HepG2 (cell line): ENCODE data around the gene IGFALS. TPM values are rescaled to one million over a fixed set of nuclear protein-coding genes. Genes with fewer than 3 reads are reported as not detected.
A peak's percentile ranks its signal among the peaks of the same experiment; 100 is the strongest.

ENCODE experiments used
- ATAC-seq: fragments of 200-7000 bp; cut with Tn5 transposase; 3 replicates; pipeline ENCODE4 v1.9.1; 2020; ENCODE audit warnings: mild to moderate bottlenecking, moderate library complexity
- BruUV-seq: library from RNA; stranded (reverse); fragments of 400-500 nt; replicated peaks from 2 replicates; lab custom pipeline; 2021; lab: Mats Ljungman, UMichigan
- CTCF ChIA-PET: fragments of 300-600 bp; formaldehyde crosslinking; extraction: SDS; loops from one replicate; lab custom pipeline; 2021; ENCODE audit warnings: low total read pairs, inconsistent platforms, low intra/inter-chr PET ratio; lab: Yijun Ruan, JAX
- POLR2A ChIA-PET: fragments of 350-600 bp; sonication (Branson Sonifier 250); formaldehyde crosslinking; loops from one replicate; lab custom pipeline; 2020; ENCODE audit warnings: antibody characterized with exemption, inconsistent platforms; lab: Yijun Ruan, JAX
- DNase-seq: peaks from one replicate; pipeline ENCODE4 v3.0.0-alpha.2; 2015; ENCODE audit warnings: low spot score
- FAIRE-seq: peaks from 3 replicates; lab custom pipeline; 2011; peaks lifted over from hg19 to GRCh38; lab: Jason Lieb, UNC
- H2AFZ ChIP-seq: one replicate; pipeline ENCODE4 v1.6.1; 2011; ENCODE audit warnings: low read length, inconsistent platforms
- H3K27ac ChIP-seq: fragments of 300-600 bp; 3 replicates; pipeline ENCODE4 v1.8.0; 2011; ENCODE audit warnings: mixed run types, mild to moderate bottlenecking, mixed read lengths, low read length, inconsistent platforms; ENCODE audit not compliant: insufficient read depth; ENCODE audit errors: extremely low read length
- H3K27me3 ChIP-seq, 2 experiments: fragments of 200-600 bp in 1 of 2; 2 replicates in 1 of 2; 3 replicates in 1 of 2; pipeline versions ENCODE4 v1.6.0 to v1.8.0; 2011; ENCODE audit warnings: low read length in 2 of 2, mild to moderate bottlenecking in 2 of 2, moderate library complexity in 2 of 2, inconsistent platforms in 1 of 2; ENCODE audit not compliant: insufficient read depth in 2 of 2, control insufficient read depth in 1 of 2
- H3K36me3 ChIP-seq, 2 experiments: fragments of 200-600 bp in 1 of 2; replicated peaks in 1 of 2; 2 replicates in 1 of 2; 3 replicates in 1 of 2; pipeline versions ENCODE4 v1.5.1 to v1.8.0; 2011; ENCODE audit warnings: low read length in 2 of 2, inconsistent platforms in 1 of 2; ENCODE audit not compliant: insufficient read depth in 2 of 2, control insufficient read depth in 1 of 2
- H3K4me1 ChIP-seq: 2 replicates; pipeline ENCODE4 v1.5.1; 2012; ENCODE audit warnings: low read length, inconsistent platforms; ENCODE audit not compliant: insufficient read depth
- H3K4me2 ChIP-seq: 2 replicates; pipeline ENCODE4 v1.6.0; 2011; ENCODE audit warnings: low read depth, low read length, inconsistent platforms
- H3K4me3 ChIP-seq, 3 experiments: fragments of 200-600 bp in 1 of 3; sonication (generic), shearing (Covaris generic) in 1 of 3; replicated peaks in 1 of 3; 2 replicates each; pipeline ENCODE4 v1.5.1; 2011 to 2016; ENCODE audit warnings: low read length in 3 of 3, inconsistent platforms in 2 of 3, low read depth in 2 of 3, mild to moderate bottlenecking in 2 of 3, control low read depth in 1 of 3, mixed read lengths in 1 of 3; ENCODE audit not compliant: insufficient read depth in 1 of 3
- H3K79me2 ChIP-seq: one replicate; pipeline ENCODE4 v1.6.1; 2011; ENCODE audit warnings: low read length, inconsistent platforms; ENCODE audit not compliant: insufficient read depth
- H3K9ac ChIP-seq: 2 replicates; pipeline ENCODE4 v1.6.0; 2011; ENCODE audit warnings: mild to moderate bottlenecking, low read depth, low read length, inconsistent platforms; ENCODE audit not compliant: insufficient read depth
- H3K9me3 ChIP-seq: 2 replicates; pipeline ENCODE4 v1.5.1; 2012; ENCODE audit warnings: mild to moderate bottlenecking, low read length
- H4K20me1 ChIP-seq: 2 replicates; pipeline ENCODE4 v1.6.0; 2011; ENCODE audit warnings: inconsistent platforms, mild to moderate bottlenecking, low read length, moderate library complexity; ENCODE audit not compliant: insufficient read depth
- GLI4 ChIP-seq: sonication (generic); formaldehyde crosslinking; IDR thresholded peaks from 2 replicates; pipeline ENCODE4 v1.5.1; 2020; ENCODE audit warnings: missing genetic modification reagents, mild to moderate bottlenecking, moderate library complexity, borderline replicate concordance
- HNRNPL ChIP-seq: fragments of 200-400 bp; formaldehyde crosslinking; IDR thresholded peaks from 2 replicates; pipeline ENCODE4 v1.6.1; 2017; ENCODE audit warnings: mild to moderate bottlenecking, low read depth, low read length
- NFYB ChIP-seq: sonication (generic); formaldehyde crosslinking; IDR thresholded peaks from 2 replicates; pipeline ENCODE4 v1.4.0; 2020; ENCODE audit warnings: missing genetic modification reagents
- POLR2G ChIP-seq: fragments of 200-400 bp; formaldehyde crosslinking; IDR thresholded peaks from 2 replicates; pipeline ENCODE4 v1.6.1; 2018; ENCODE audit warnings: mild to moderate bottlenecking, low read depth, low read length, moderate library complexity
- RBFOX2 ChIP-seq: fragments of 200-400 bp; formaldehyde crosslinking; IDR thresholded peaks from 2 replicates; pipeline ENCODE4 v1.6.1; 2017; ENCODE audit warnings: low read depth, mild to moderate bottlenecking, low read length
- RBM22 ChIP-seq: fragments of 200-400 bp; formaldehyde crosslinking; optimal IDR thresholded peaks from 2 replicates; pipeline ENCODE3; 2017; ENCODE audit warnings: mild to moderate bottlenecking, low read length, moderate library complexity
- SIX1 ChIP-seq: sonication (generic); formaldehyde crosslinking; IDR thresholded peaks from 2 replicates; pipeline ENCODE4 v1.4.0; 2020; ENCODE audit warnings: missing genetic modification reagents, borderline replicate concordance
- SMAD9 ChIP-seq: sonication (generic); formaldehyde crosslinking; IDR thresholded peaks from 2 replicates; pipeline ENCODE4 v1.5.1; 2020; ENCODE audit warnings: mild to moderate bottlenecking, missing genetic modification reagents
- SOX5 ChIP-seq: IDR thresholded peaks from 2 replicates; pipeline ENCODE4 v1.6.1; 2016; ENCODE audit warnings: borderline replicate concordance
- SP1 ChIP-seq, 2 experiments: fragments of 450-650 bp in 1 of 2; sonication (generic) in 1 of 2; formaldehyde crosslinking in 1 of 2; IDR thresholded peaks; 2 replicates each; pipeline versions ENCODE4 v1.4.0 to v1.6.1; 2016 to 2020; ENCODE audit warnings: missing genetic modification reagents in 1 of 2
- TOPORS ChIP-seq: sonication (generic); formaldehyde crosslinking; IDR thresholded peaks from 2 replicates; pipeline ENCODE4 v1.8.0; 2023; ENCODE audit warnings: mild to moderate bottlenecking, missing genetic modification reagents
- ZNF598 ChIP-seq: sonication (generic); formaldehyde crosslinking; IDR thresholded peaks from 2 replicates; pipeline ENCODE4 v1.5.1; 2020; ENCODE audit warnings: mild to moderate bottlenecking, missing genetic modification reagents, borderline replicate concordance
- ZNF7 ChIP-seq: IDR thresholded peaks from 2 replicates; pipeline ENCODE4 v1.6.1; 2016; ENCODE audit warnings: missing biosample characterization, missing genetic modification reagents
- ZNF773 ChIP-seq: sonication (generic); formaldehyde crosslinking; IDR thresholded peaks from 2 replicates; pipeline ENCODE4 v1.4.0; 2020; ENCODE audit warnings: missing genetic modification reagents, borderline replicate concordance
- ZNF775 ChIP-seq: sonication (generic); formaldehyde crosslinking; IDR thresholded peaks from 2 replicates; pipeline ENCODE4 v1.4.0; 2020; ENCODE audit warnings: missing genetic modification reagents, mild to moderate bottlenecking, moderate library complexity, borderline replicate concordance
- ZNF839 ChIP-seq: sonication (generic); formaldehyde crosslinking; IDR thresholded peaks from 2 replicates; pipeline ENCODE4 v1.4.0; 2020; ENCODE audit warnings: missing genetic modification reagents, mild to moderate bottlenecking, borderline replicate concordance
- ZSCAN30 ChIP-seq: sonication (generic); formaldehyde crosslinking; IDR thresholded peaks from 2 replicates; pipeline ENCODE4 v1.5.0; 2020; ENCODE audit warnings: mild to moderate bottlenecking, missing genetic modification reagents
- WGBS: methylation state at CpG from one replicate; pipeline ENCODE4 v1.1.6; 2017; ENCODE audit warnings: low lambda C conversion rate; 5-methylcytosine and 5-hydroxymethylcytosine counted together
- in situ Hi-C: cut with HindIII; loops from 2 replicates; pipeline ENCODE4 v1.10.0; 2017; ENCODE audit warnings: low pct_unique_long_range_greater_than_20kb; ENCODE audit not compliant: extremely low pct_ligation_motif_present
- intact Hi-C: fragments of 100-400 bp; cut with micrococcal nuclease; formaldehyde crosslinking; loops from one replicate; pipeline ENCODE4 v1.10.0; 2022; ENCODE audit not compliant: unreplicated experiment
- polyA plus RNA-seq, 8 experiments: library from polyadenylated mRNA; depleted of rRNA in 3 of 8; stranded (reverse) in 7 of 8; unstranded in 1 of 8; fragments of >200 nt; fragmentation: Illumina TruSeq in 4 of 8; extraction: Trizol in 4 of 8; gene quantifications; 2 replicates each; pipeline versions ENCODE4 v1.2.1 to v1.2.3, GENCODE V29; 2011 to 2016; ENCODE audit warnings: low read depth in 4 of 8, missing spikeins in 1 of 8, mixed read lengths in 1 of 8; ENCODE audit not compliant: insufficient read depth in 1 of 8
- total RNA-seq, 5 experiments: library from RNA; depleted of rRNA; stranded (reverse); fragments of >200 nt; fragmentation: Illumina TruSeq; extraction: Trizol; gene quantifications; 2 replicates each; pipeline ENCODE4 v1.2.3, GENCODE V29; 2016; ENCODE audit warnings: low read depth in 1 of 5
- TF ChIP-seq, protein P1 (sequence below): sonication (generic); formaldehyde crosslinking; IDR thresholded peaks from 2 replicates; pipeline ENCODE4 v1.4.0; 2020; ENCODE audit warnings: mild to moderate bottlenecking, low read depth, missing genetic modification reagents
- TF ChIP-seq, protein P2 (sequence below): sonication (generic); formaldehyde crosslinking; IDR thresholded peaks from 2 replicates; pipeline ENCODE4 v1.4.0; 2020; ENCODE audit warnings: mild to moderate bottlenecking, missing genetic modification reagents
- TF ChIP-seq, protein P3 (sequence below): sonication (generic); formaldehyde crosslinking; IDR thresholded peaks from 2 replicates; pipeline ENCODE4 v1.4.0; 2020; ENCODE audit warnings: missing genetic modification reagents

The IGFALS gene
- total and polyA plus RNA-seq, 2 of the 13 experiments (the other 11 are each of a cell fraction or from before 2014, with no cell fraction given), result 0.34 to 2.4 TPM

DNA sequence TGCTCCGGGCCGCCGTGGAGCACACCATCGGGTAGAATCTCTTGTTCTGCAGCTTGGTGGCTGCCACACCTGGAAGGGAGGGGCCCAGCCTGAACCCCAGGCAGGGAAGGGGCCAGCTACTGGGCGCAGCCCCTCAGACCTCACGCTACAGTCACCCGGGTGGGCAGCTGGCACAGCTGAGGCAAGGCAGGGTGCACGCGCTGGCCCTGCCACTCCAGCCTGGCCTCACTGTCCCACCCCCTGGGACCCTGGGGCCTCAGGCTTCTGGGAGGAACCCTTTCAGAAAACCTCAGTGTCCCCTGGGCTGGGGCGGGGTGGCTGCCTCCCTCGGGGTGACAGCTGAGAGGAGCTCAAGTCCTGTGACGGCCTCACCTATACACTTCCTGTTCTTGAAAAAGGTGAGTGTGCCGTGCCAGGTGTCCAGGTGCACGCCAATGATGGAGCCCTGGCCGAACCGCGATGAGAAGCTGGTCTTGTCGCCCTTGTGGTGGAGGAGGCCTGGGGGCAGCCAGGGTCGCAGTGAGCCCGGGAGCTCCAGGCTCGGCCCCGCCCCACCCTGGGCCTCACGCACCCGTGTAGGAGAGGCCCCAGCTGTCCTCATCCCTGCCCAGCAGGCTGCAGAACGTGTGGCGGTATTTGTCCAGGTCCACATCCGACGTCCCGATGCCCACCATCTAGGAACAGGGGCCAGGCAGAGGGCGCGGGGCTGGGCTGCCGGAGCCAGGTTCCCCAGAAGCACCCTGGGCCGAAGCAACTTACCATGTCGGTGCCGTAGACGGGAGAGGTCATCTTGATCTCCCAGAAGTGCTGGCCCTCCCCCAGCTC lies 15.9 kb downstream of the IGFALS start:
- FAIRE-seq, result no peak
- no TSS peak for BruUV-seq
- ChIA-PET POLR2A (interaction anchor here (3.8 kb wide), 1 partner anchor 46 kb away, joined by 10 read pairs; no protein-coding TSS in a partner anchor), CTCF (no interaction called here)
- peaks cover 21% of the 10 kb centered on the region for H3K79me2 ChIP-seq
- H3K9me3 ChIP-seq, result no peaks in the 10 kb centered on the region
- no peak overlapping the region for H3K9ac ChIP-seq
- H4K20me1 ChIP-seq, result no peaks in the 10 kb centered on the region
- H3K4me1 ChIP-seq, result peaks cover 24% of the 10 kb centered on the region
- peaks cover 5 to 13% of the 10 kb centered on the region in 2 experiments; a peak in 3 of 5 replicates for H3K36me3 ChIP-seq
- no peak for DNase-seq
- intact Hi-C loops, result no loop called here
- whole genome bisulfite sequencing, result 95% methylated on average over 8 of the region's 36 CpGs
- ATAC-seq, result no peak
- H3K27ac ChIP-seq, result no peak overlapping the region
- no peak overlapping the region for H3K4me2 ChIP-seq
- H2AFZ ChIP-seq, result no peak overlapping the region
- in situ Hi-C loops, result no loop called here
- no peaks in the 10 kb centered on the region; a peak in 2 of 5 replicates for H3K27me3 ChIP-seq
- H3K4me3 ChIP-seq, result no peak overlapping the region
- TF ChIP-seq SIX1 (CRISPR knock-in tag) (no peak), SOX5 (CRISPR knock-in tag) (no peak), SMAD9 (CRISPR knock-in tag) (no peak), POLR2G (peak; percentile 10), SP1 (IDR thresholded peaks at IDR 0.05) (no peak), SP1 (CRISPR knock-in tag; IDR thresholded peaks at IDR 0.05) (no peak), GLI4 (CRISPR knock-in tag) (no peak), ZSCAN30 (CRISPR knock-in tag) (no peak), ZNF775 (CRISPR knock-in tag) (no peak), HNRNPL (0 out of 2 replicates have a peak, but pooled peaks have one; percentile 9), TOPORS (CRISPR knock-in tag) (no peak), ZNF598 (CRISPR knock-in tag) (no peak), NFYB (CRISPR knock-in tag) (no peak), ZNF773 (CRISPR knock-in tag) (no peak), RBFOX2 (peak; percentile 69), RBM22 (peak; percentile 14), ZNF839 (CRISPR knock-in tag) (no peak), ZNF7 (CRISPR knock-in tag) (no peak)
- TF ChIP-seq, protein P1, sequence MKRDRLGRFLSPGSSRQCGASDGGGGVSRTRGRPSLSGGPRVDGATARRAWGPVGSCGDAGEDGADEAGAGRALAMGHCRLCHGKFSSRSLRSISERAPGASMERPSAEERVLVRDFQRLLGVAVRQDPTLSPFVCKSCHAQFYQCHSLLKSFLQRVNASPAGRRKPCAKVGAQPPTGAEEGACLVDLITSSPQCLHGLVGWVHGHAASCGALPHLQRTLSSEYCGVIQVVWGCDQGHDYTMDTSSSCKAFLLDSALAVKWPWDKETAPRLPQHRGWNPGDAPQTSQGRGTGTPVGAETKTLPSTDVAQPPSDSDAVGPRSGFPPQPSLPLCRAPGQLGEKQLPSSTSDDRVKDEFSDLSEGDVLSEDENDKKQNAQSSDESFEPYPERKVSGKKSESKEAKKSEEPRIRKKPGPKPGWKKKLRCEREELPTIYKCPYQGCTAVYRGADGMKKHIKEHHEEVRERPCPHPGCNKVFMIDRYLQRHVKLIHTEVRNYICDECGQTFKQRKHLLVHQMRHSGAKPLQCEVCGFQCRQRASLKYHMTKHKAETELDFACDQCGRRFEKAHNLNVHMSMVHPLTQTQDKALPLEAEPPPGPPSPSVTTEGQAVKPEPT (CRISPR knock-in tag), result no peak
- TF ChIP-seq, protein P2, sequence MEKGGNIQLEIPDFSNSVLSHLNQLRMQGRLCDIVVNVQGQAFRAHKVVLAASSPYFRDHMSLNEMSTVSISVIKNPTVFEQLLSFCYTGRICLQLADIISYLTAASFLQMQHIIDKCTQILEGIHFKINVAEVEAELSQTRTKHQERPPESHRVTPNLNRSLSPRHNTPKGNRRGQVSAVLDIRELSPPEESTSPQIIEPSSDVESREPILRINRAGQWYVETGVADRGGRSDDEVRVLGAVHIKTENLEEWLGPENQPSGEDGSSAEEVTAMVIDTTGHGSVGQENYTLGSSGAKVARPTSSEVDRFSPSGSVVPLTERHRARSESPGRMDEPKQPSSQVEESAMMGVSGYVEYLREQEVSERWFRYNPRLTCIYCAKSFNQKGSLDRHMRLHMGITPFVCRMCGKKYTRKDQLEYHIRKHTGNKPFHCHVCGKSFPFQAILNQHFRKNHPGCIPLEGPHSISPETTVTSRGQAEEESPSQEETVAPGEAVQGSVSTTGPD, result no peak
- TF ChIP-seq, protein P3, sequence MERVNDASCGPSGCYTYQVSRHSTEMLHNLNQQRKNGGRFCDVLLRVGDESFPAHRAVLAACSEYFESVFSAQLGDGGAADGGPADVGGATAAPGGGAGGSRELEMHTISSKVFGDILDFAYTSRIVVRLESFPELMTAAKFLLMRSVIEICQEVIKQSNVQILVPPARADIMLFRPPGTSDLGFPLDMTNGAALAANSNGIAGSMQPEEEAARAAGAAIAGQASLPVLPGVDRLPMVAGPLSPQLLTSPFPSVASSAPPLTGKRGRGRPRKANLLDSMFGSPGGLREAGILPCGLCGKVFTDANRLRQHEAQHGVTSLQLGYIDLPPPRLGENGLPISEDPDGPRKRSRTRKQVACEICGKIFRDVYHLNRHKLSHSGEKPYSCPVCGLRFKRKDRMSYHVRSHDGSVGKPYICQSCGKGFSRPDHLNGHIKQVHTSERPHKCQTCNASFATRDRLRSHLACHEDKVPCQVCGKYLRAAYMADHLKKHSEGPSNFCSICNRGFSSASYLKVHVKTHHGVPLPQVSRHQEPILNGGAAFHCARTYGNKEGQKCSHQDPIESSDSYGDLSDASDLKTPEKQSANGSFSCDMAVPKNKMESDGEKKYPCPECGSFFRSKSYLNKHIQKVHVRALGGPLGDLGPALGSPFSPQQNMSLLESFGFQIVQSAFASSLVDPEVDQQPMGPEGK (CRISPR knock-in tag), result no peak
